GM12891 (cell line): ENCODE data around the gene SORCS1.

Source experiments
- DNase-seq: peaks from one replicate; pipeline ENCODE4 v3.0.0; 2011; ENCODE audit warnings: low spot score; ENCODE audit not compliant: insufficient read length
- FAIRE-seq: peaks from 2 replicates; lab custom pipeline; 2011; peaks lifted over from hg19 to GRCh38; lab: Jason Lieb, UNC
- PAX5 ChIP-seq: IDR thresholded peaks from 2 replicates; pipeline ENCODE4 v1.6.1; 2011; ENCODE audit warnings: low read length, moderate library complexity, mild to moderate bottlenecking; ENCODE audit not compliant: insufficient read depth, severe bottlenecking
- POLR2A ChIP-seq: IDR thresholded peaks from 2 replicates; pipeline ENCODE4 v1.6.1; 2011; ENCODE audit warnings: low read depth, low read length, control low read depth
- POLR2AphosphoS5 ChIP-seq: IDR thresholded peaks from 2 replicates; pipeline ENCODE4 v1.6.1; 2011; ENCODE audit warnings: low read depth, low read length, control low read depth
- POU2F2 ChIP-seq: IDR thresholded peaks from 2 replicates; pipeline ENCODE4 v1.6.1; 2011; ENCODE audit warnings: low read depth, mild to moderate bottlenecking, control low read depth, low read length, moderate library complexity
- SPI1 ChIP-seq: IDR thresholded peaks from 2 replicates; pipeline ENCODE4 v1.6.1; 2011; ENCODE audit warnings: low read depth, low read length, control low read depth
- TAF1 ChIP-seq: IDR thresholded peaks from 2 replicates; pipeline ENCODE4 v1.6.1; 2011; ENCODE audit warnings: low read depth, low read length, control low read depth

The SORCS1 gene

DNA sequence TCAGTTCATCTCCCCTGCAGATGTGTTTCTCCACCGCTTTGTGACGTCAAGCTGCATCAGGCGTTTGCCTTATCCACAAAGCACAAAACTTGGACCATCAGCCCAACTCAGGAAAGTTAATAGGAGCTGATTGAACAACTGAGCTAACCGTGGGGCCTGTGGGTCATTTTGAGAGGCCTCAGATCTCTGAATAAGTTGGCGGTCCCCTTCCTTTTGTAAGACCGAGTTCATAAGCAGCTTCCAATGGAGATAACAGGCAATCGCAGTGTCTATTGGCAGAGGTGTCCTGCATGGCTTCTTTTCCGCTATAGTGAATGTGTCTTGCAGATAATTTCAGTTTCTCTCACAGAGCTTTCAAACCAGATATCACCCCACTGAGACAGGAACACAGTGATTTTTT is 154.0 kb downstream of the SORCS1 start:
- DNase-seq (no peak), FAIRE-seq (no peak)
- TF ChIP-seq SPI1 (no peak), POLR2A (no peak), POU2F2 (no peak), POLR2AphosphoS5 (no peak), TAF1 (no peak), PAX5 (no peak)

DNA sequence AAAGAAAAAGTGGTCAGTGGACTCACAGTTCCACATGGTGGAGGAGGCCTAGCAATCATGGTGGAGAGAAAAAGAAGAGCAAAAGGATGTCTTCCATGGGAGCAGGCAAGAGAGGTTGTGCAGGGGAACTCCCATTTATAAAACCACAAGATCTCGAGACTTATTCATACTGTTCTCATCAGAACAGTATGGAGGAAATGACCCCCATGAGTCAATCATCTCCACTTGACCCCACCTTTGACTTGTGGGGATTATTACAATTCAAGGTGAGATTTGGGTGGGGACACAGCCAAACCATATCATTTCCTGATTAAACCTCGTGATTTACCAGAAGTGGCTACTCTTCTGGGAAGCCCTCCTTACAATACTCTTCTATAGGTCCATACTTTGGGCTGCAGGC is 160.1 kb downstream of the SORCS1 start:
- no peak for FAIRE-seq
- no peak for DNase-seq
- TF ChIP-seq POLR2AphosphoS5 (no peak), POLR2A (no peak), TAF1 (no peak), PAX5 (no peak)

DNA sequence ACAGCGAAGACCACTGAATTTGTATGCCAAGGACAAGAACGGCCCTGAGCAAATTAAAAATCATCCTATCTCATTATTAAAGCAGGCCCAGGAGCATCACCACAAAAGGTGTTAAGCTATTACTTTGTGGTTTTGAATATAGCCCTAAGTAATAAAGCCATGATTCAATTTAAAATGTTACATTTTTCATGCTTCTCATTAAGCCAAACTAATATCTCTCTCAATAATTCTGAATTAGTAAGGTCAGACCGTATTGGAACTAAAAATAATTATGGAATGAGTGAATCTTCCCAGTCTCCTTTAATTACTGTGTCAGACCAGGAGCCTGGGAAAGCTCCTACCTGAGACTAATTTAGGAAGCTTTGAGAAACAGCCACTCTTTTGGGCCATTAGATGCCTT is 162.4 kb downstream of the SORCS1 start:
- TF ChIP-seq POLR2AphosphoS5 (no peak), SPI1 (no peak), POLR2A (no peak), TAF1 (no peak), PAX5 (no peak), POU2F2 (no peak)
- no peak for FAIRE-seq
- no peak for DNase-seq

DNA sequence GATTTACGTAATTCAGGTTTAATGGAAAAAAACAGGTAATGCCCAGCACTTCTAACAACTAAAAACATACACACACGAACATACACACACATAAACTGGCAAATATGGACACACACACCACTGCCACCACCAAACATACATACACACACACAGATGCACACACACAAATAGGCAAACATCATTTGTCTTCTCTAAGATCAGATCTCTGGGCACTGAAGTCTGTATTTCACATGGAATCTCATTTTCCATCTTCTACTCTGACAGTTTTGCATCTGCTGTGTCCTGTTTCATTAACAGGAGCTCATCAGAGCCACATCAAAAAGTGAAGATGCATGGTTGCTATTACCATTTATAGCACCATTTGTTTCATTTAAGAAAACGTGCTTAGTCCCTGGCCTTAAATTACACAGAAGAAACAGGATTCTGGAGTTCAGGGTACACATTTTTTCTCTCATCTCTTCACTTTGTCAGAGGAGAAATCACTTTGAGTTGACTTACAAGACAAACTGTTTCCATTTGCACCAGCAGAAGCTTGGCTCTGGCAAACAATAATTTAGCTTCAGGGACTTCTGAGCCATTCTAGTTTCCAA is 165.3 kb downstream of the SORCS1 start:
- FAIRE-seq (no peak), DNase-seq (no peak)
- TF ChIP-seq POLR2A (no peak), PAX5 (no peak), TAF1 (no peak)

DNA sequence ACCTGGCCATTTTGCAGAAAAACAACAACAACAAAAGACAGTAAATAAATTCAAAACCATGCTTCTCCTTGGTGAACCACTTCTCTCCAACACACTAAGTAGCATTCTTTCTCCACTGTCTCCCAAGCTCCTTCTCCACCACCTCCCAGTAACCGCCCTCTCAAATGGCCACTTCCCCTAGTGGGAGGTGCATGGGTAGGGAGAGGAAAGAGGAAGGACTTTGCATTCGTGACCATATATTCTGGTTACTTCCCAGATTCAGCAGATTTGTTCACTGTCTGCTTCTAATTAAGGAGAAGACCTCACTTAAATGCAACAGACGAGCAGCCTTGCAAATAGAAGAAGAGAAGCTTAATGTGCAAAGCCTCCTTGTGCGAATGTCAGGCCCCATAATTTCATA is 166.8 kb downstream of the SORCS1 start:
- DNase-seq (no peak), FAIRE-seq (no peak)
- TF ChIP-seq SPI1 (no peak), POLR2A (no peak), PAX5 (no peak), TAF1 (no peak), POU2F2 (no peak), POLR2AphosphoS5 (no peak)

DNA sequence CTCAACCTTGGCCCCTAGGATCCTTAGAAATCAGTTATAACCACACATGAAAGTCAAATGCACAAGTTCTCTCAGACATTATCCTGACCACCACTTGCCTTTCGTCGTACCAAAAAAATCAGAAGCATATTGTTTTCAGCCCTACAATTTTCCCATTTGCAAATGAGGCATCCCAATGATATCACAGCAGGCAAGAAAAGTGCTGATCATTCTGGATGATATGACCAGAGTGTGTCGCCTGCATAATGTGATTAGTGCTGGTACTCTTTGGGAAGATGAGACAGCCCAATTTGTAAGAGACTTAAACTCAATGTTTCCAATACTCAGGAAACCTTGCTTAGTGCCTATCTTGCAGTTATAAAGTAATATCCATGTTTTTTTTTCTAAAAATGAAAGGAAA is 168.0 kb downstream of the SORCS1 start:
- DNase-seq (no peak), FAIRE-seq (no peak)
- TF ChIP-seq POLR2AphosphoS5 (no peak), POU2F2 (no peak), POLR2A (no peak), SPI1 (no peak), TAF1 (no peak), PAX5 (no peak)

DNA sequence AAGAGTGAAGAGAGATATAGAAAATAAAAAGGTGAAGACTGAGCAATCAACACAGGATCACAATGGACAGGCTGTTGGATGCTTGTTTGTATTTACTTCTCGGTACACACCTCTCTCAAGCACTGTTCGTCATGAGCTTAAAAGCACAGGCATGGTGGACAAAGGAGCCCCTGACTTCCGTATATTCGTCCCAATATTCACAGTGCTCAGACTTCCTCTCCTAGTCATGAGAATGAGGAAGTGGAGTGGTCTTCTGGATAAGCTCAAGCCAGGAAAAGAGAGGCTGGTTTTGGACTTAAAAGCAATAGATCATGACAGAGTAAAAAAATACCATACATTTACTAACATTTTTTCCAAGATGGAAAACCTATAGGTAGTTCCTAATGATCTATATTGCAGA is 172.5 kb downstream of the SORCS1 start:
- FAIRE-seq: no peak
- DNase-seq: no peak
- TF ChIP-seq POU2F2 (no peak), SPI1 (peak; percentile 18; the same call in 1 of the 2 replicates)

DNA sequence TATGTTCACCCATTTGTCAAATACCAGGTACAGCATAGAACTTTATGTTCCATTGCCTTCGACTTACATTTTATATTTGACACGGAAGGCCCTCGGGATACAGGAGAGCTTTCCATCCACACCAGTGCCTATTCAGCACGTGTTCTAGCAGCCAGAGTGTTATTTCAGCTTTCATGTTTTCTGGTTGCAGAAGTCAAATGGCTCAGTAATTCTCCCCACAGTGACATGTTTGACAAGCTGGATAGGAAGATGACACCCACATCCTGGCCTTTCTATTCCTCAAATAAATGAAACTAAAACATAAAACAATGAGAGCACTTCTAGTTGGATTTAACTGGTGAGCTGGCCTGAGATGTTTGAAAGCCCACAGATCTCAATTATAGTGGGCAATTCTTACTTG is 173.4 kb downstream of the SORCS1 start:
- DNase-seq (no peak), FAIRE-seq (no peak)
- no peak for TF ChIP-seq POLR2A
- TF ChIP-seq PAX5: no peak
- no peak for TF ChIP-seq TAF1
- TF ChIP-seq SPI1: no peak
- TF ChIP-seq POLR2AphosphoS5: no peak
- TF ChIP-seq POU2F2: no peak

DNA sequence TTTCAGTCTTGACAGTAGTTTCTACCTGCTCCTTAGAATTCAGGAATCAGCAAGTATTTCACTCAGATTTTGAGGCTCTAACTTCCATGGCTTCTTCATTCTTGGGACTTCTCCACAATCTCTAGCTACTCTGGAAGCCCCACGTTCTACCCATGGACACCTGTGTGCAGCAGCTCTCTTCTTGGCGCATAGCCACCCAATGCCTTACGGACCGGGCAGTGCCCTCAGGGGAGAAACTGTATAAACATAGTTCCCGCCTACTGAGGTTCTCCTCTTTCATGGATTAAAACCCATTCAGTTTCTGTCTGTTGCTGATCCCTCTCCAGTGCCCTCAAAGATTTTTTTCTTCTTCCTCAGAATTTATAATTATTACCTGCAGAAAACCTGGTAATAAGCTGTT is 177.1 kb downstream of the SORCS1 start:
- FAIRE-seq: no peak
- TF ChIP-seq SPI1 (no peak), POLR2A (no peak), POU2F2 (no peak), TAF1 (no peak), PAX5 (no peak), POLR2AphosphoS5 (no peak)
- DNase-seq: no peak

DNA sequence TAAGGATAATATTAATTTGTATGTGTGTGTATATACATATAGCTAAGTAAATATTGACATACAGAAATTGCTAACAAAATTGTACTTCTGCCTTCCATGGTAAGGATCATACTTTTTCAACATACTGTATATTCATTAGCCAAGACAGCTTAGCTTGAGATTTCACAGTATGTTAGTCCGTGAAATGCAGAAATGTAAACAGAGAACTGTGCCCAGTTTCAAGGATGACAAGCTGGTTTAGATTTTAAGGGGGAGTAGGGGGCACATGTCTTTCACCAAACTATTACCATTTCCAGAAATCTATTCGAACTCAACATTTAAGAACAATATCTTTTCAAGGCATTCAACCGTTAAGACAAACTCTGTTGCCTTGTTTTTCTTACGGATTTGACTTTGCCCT is 182.2 kb downstream of the SORCS1 start:
- DNase-seq: no peak
- no peak for TF ChIP-seq SPI1
- no peak for TF ChIP-seq POLR2AphosphoS5
- no peak for TF ChIP-seq POU2F2
- no peak for FAIRE-seq

DNA sequence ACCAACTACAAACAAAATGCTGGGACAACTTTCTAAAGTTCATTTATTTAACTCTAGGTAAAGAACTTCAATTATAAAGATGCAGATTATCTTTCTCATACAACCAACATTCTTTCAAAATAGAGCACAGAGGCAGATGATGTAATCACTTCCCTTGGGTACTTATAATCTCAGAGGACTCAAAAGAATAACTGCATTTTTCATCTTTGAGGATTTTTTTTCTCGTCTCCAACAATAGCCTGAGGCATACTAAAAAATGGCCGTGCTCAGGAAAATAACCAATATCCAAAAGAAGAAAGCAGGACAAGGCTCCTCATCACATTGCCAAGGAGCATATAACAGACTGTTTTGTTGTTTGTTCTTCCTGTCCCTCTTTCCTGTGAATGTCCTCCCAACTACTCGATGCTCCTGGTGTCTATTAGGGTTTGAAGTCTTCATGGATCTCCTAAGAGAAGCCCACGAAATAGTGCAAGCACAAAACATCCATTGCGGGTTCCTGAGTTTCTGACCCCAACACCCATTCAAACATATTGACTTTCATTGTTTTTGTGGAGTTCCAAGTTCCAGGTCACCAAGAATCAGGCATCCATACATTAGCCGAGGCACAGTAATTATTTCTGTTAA is 182.9 kb downstream of the SORCS1 start:
- FAIRE-seq: no peak
- DNase-seq: no peak
- TF ChIP-seq TAF1 (no peak), POLR2AphosphoS5 (no peak), PAX5 (no peak), SPI1 (no peak), POLR2A (no peak), POU2F2 (no peak)
